Natural killer cell (primary cell): ENCODE data around the gene CDK5RAP3. TPM values are rescaled to one million over a fixed set of nuclear protein-coding genes. Genes with fewer than 3 reads are reported as not detected.

Experiments
- ATAC-seq, 3 donors: fragments of 150-1000 bp in 2 of 3; fragments of 200-7000 bp in 1 of 3; cut with Tn5 transposase; 1 replicate in 1 of 3; 2 replicates in 2 of 3; pipeline ENCODE4 v1.10.0; 2021; ENCODE audit warnings: mild to moderate bottlenecking in 2 of 3, moderate library complexity in 2 of 3
- DNase-seq, 2 donors: peaks; one replicate each; pipeline versions ENCODE4 v3.0.0 to v3.0.0-alpha.2; 2013 to 2021; ENCODE audit warnings: mixed read lengths in 1 of 2
- H3K27ac ChIP-seq: one replicate; pipeline ENCODE4 v1.5.1; 2013; ENCODE audit warnings: mild to moderate bottlenecking, low read length
- H3K27me3 ChIP-seq: one replicate; pipeline ENCODE4 v1.6.1; 2013; ENCODE audit warnings: low read length; ENCODE audit not compliant: control insufficient read depth, insufficient read depth
- H3K36me3 ChIP-seq: one replicate; pipeline ENCODE4 v1.6.1; 2013; ENCODE audit warnings: low read length; ENCODE audit not compliant: control insufficient read depth, insufficient read depth
- H3K4me1 ChIP-seq: one replicate; pipeline ENCODE4 v1.6.1; 2013; ENCODE audit warnings: low read length; ENCODE audit not compliant: control insufficient read depth, insufficient read depth
- H3K4me3 ChIP-seq: one replicate; pipeline ENCODE4 v1.5.1; 2013; ENCODE audit warnings: low read length
- H3K9me3 ChIP-seq: one replicate; pipeline ENCODE4 v1.6.1; 2013; ENCODE audit warnings: low read length; ENCODE audit not compliant: control insufficient read depth, insufficient read depth
- H3K27ac Mint-ChIP-seq, 2 donors: one replicate each; pipeline ENCODE4 v1.8.0; 2022; ENCODE audit warnings: mild to moderate bottlenecking in 2 of 2, mixed read lengths in 2 of 2, moderate library complexity in 1 of 2
- H3K27me3 Mint-ChIP-seq, 2 donors: one replicate each; pipeline ENCODE4 v1.8.0; 2022; ENCODE audit warnings: low read depth in 2 of 2, mixed read lengths in 2 of 2
- H3K36me3 Mint-ChIP-seq: one replicate; pipeline ENCODE4 v1.8.0; 2022; ENCODE audit warnings: mixed read lengths
- H3K4me1 Mint-ChIP-seq, 2 donors: one replicate each; pipeline ENCODE4 v1.8.0; 2022; ENCODE audit warnings: mixed read lengths in 2 of 2
- H3K4me3 Mint-ChIP-seq: one replicate; pipeline ENCODE4 v1.8.0; 2022; ENCODE audit warnings: mild to moderate bottlenecking, moderate library complexity, mixed read lengths
- H3K9me3 Mint-ChIP-seq, 2 donors: one replicate each; pipeline ENCODE4 v1.8.0; 2022; ENCODE audit warnings: mixed read lengths in 2 of 2
- WGBS: methylation state at CpG from one replicate; pipeline ENCODE4 v1.1.7; 2013; ENCODE audit warnings: missing lambda C conversion rate; ENCODE audit not compliant: insufficient coverage; 5-methylcytosine and 5-hydroxymethylcytosine counted together
- intact Hi-C: fragments of 100-400 bp; cut with micrococcal nuclease; formaldehyde crosslinking; loops from one replicate; pipeline ENCODE4 v1.14.2; 2022
- total RNA-seq, 4 donors: library from RNA; stranded (reverse); fragments of 120-200 nt in 1 of 4; gene quantifications; one replicate each; pipeline versions ENCODE4 v1.2.3 to v1.2.4, GENCODE V29; 2013 to 2022
- TF ChIP-seq, protein P1 (sequence below): fragments of 200-600 bp; IDR thresholded peaks from one replicate; pipeline ENCODE4 v1.8.0; 2022; ENCODE audit warnings: antibody characterized with exemption

Gene CDK5RAP3
- total RNA-seq, 3 donors from 2014 or later (not counting 1 experiment from before 2014, with no cell fraction given), result 289 to 300 (median 292) TPM

- Mint-ChIP-seq H3K9me3 (no peaks in the 10 kb centered on the region), H3K27ac (no peak overlapping the region), H3K36me3 (no peaks in the 10 kb centered on the region), H3K4me1 (no peaks in the 10 kb centered on the region), H3K4me3 (no peak overlapping the region), H3K27me3 (no peaks in the 10 kb centered on the region)
- ATAC-seq, result no peak
- intact Hi-C loops, result no loop called here
- no peak for DNase-seq
- no peaks in the 10 kb centered on the region for H3K27me3 ChIP-seq
- no peak overlapping the region for H3K27ac ChIP-seq
- H3K4me3 ChIP-seq, result no peak overlapping the region
- 78% methylated on average over 4 of the region's 4 CpGs for WGBS
- H3K36me3 ChIP-seq, result no peaks in the 10 kb centered on the region
- peaks cover 3% of the 10 kb centered on the region for H3K4me1 ChIP-seq
- TF ChIP-seq, protein P1, sequence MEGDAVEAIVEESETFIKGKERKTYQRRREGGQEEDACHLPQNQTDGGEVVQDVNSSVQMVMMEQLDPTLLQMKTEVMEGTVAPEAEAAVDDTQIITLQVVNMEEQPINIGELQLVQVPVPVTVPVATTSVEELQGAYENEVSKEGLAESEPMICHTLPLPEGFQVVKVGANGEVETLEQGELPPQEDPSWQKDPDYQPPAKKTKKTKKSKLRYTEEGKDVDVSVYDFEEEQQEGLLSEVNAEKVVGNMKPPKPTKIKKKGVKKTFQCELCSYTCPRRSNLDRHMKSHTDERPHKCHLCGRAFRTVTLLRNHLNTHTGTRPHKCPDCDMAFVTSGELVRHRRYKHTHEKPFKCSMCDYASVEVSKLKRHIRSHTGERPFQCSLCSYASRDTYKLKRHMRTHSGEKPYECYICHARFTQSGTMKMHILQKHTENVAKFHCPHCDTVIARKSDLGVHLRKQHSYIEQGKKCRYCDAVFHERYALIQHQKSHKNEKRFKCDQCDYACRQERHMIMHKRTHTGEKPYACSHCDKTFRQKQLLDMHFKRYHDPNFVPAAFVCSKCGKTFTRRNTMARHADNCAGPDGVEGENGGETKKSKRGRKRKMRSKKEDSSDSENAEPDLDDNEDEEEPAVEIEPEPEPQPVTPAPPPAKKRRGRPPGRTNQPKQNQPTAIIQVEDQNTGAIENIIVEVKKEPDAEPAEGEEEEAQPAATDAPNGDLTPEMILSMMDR, result no peak
- H3K9me3 ChIP-seq, result no peaks in the 10 kb centered on the region
Measured at GRCh38 chr17:47956791-47957590, 13.9 kb upstream of the CDK5RAP3 start.

DNA sequence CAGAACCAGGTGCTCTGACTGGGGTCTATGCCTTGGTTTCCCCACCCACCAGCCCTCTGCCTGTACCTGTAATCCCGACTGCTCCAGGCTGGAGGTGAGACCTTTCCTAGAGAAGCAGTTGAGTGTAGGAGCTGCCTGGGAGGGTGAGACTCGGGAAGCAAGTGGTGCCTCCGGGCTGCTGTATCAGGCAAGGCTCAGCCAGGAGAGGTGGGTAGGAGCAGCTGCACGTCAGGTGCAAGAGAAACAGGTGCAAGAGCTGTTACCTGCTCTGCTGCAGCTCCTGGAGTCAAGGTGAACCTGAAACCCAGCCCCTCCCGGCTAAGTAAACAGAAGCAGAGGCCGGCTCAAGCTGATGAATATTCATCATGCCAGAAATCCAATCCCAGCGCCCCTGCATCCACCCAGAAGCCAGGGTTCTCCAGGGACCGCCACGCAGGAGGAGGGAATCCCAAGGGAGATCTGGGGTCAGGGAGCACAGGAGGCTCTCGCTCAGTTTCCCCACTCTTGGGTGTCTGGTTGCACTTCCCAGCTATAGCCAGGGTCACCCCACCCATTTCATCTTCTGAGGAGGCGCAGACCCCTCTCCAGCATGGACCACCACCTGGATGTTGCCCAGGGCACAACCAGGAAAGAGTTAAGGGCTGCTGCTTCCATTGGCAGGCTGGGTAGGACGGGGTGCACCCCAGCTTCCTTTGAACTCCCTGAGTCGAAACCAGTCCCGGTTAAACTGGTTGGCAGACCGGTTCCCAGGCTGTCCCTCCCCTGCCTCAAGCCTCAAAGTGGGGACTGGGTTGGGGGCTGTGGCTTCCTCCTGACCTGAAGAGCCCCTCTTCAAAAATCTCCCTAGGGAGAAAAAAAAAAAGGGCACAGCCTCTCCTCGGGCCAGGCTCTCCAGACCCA, 13.1 kb upstream of the CDK5RAP3 start, which contains the start of gene PRR15L:
Gene PRR15L (minus strand): TSS at position 293 of the 900 bp plus-strand sequence. CDS start 4,649 bp downstream, outside the sequence.
- intact Hi-C loops, result no loop called here
- Mint-ChIP-seq H3K4me3 (no peak within 1 kb of the TSS), H3K36me3 (no peaks in the 10 kb centered on the region), H3K27me3 (no peaks in the 10 kb centered on the region), H3K9me3 (no peaks in the 10 kb centered on the region), H3K4me1 (no peaks in the 10 kb centered on the region), H3K27ac (no peak within 1 kb of the TSS)
- ATAC-seq (no peak), DNase-seq (no peak)
- Histone ChIP-seq H3K4me3 (no peak within 1 kb of the TSS), H3K36me3 (no peaks in the 10 kb centered on the region), H3K9me3 (no peaks in the 10 kb centered on the region), H3K4me1 (peaks cover under 1% of the 10 kb centered on the region), H3K27ac (no peak within 1 kb of the TSS), H3K27me3 (no peaks in the 10 kb centered on the region)
- TF ChIP-seq, protein P1, result no peak
- WGBS, result 83% methylated on average over 16 of the region's 16 CpGs

DNA sequence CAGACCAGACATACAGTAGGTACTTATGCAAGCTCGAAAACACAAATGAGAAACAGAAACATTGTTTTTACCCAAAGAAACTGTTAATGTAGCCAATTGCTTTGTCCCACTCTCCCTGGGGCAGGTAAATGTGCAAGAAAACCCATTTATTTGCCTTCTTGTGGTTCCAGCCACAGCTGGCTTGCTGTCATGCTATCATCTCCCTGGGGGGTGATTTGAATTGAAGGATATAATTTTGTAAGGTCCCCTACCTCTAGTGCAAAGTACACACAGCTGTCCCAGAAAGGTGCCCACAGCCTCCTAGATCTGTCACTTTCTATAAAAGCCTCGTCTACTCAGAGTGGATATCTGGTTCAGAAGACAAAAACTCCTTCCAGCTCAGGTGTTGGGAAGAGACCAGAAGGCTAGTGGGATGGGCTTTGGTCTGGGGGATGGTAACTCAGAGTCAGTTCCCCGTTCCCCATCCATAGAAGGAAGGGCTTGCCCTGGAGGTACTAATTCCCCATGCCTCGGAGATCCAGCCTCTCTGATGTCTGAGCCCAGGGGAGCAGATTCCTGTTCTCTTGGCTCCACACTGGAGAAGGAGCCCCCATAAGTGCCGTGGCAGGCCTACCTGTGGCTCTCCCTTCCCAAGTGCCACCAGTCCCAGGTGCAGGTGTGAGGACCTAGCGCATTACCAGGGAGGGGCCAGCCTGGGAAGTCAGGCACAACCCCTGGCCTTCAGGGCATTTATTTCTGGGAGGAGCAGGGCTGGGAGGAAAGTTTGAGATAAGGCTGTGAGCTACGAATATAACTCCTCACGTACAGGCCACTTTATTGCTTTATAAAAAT, 10.9 kb upstream of the CDK5RAP3 start:
- no peak overlapping the region for H3K27ac ChIP-seq
- TF ChIP-seq, protein P1, result no peak

More for the DNA sequence above, 10.9 kb upstream of the CDK5RAP3 start:
- intact Hi-C loops, result no loop called here
- no peaks in the 10 kb centered on the region for H3K9me3 ChIP-seq
- DNase-seq, result no peak
- no peak for ATAC-seq
- H3K4me1 Mint-ChIP-seq, result no peaks in the 10 kb centered on the region
- H3K36me3 Mint-ChIP-seq, result no peaks in the 10 kb centered on the region
- H3K9me3 Mint-ChIP-seq, result no peaks in the 10 kb centered on the region
- H3K27ac Mint-ChIP-seq, result no peak overlapping the region
- H3K27me3 Mint-ChIP-seq, result no peaks in the 10 kb centered on the region
- no peak overlapping the region for H3K4me3 ChIP-seq
- no peaks in the 10 kb centered on the region for H3K4me1 ChIP-seq
- no peaks in the 10 kb centered on the region for H3K36me3 ChIP-seq
- H3K27me3 ChIP-seq, result no peaks in the 10 kb centered on the region
- 81% methylated on average over 8 of the region's 8 CpGs for WGBS
- H3K4me3 Mint-ChIP-seq, result no peak overlapping the region
